ENCODE measurements around the gene AUTS2.

GRCh38 chr7:70565721-70566370 lies 967.6 kb downstream of the AUTS2 start:
- no peak for TF ChIP-seq POLR2A (IDR thresholded peaks at IDR 0.05; ENCODE audit: low read depth, low read length)
- no peak for TF ChIP-seq POLR2AphosphoS5 (IDR thresholded peaks at IDR 0.05; ENCODE audit: low read depth, low read length)
- no peak for TF ChIP-seq POU2F2 (IDR thresholded peaks at IDR 0.05; ENCODE audit: low read depth, low read length)
- TF ChIP-seq TAF1 (IDR thresholded peaks at IDR 0.05; ENCODE audit: low read depth, low read length): no peak
- no peak for TF ChIP-seq SPI1 (IDR thresholded peaks at IDR 0.05; ENCODE audit: low read depth, low read length)
- no peak for TF ChIP-seq PAX5 (IDR thresholded peaks at IDR 0.05; ENCODE audit: insufficient read depth, low read length, severe bottlenecking)

All from GM12891 (cell line).